K562 (cell line): Measurements from ENCODE around the gene NKD1. TPM values are rescaled to one million over a fixed set of nuclear protein-coding genes. Genes with fewer than 3 reads are reported as not detected.

Experiments
- ATAC-seq: fragments of 200-7000 bp; cut with Tn5 transposase; 3 replicates; pipeline ENCODE4 v1.9.1; 2020; ENCODE audit warnings: moderate library complexity
- BruUV-seq: library from RNA; stranded (reverse); fragments of 400-500 nt; replicated peaks from 2 replicates; lab custom pipeline; 2021; lab: Mats Ljungman, UMichigan
- CTCF ChIA-PET: fragments of 300-600 bp; formaldehyde crosslinking; extraction: SDS; loops from one replicate; lab custom pipeline; 2021; ENCODE audit warnings: low intra/inter-chr PET ratio; lab: Yijun Ruan, JAX
- POLR2A ChIA-PET: fragments of 300-600, 350-650 bp; sonication (Branson Sonifier 250); formaldehyde crosslinking; extraction: SDS; loops from one replicate; lab custom pipeline; 2021; ENCODE audit warnings: antibody characterized with exemption, inconsistent platforms; lab: Yijun Ruan, JAX
- DNase-seq, 4 experiments: peaks; one replicate each; pipeline versions ENCODE4 v3.0.0 to v3.0.0-alpha.2; 2011 to 2018; ENCODE audit warnings: low spot score in 3 of 4, mixed read lengths in 3 of 4; ENCODE audit errors: extremely low read depth in 1 of 4
- FAIRE-seq: peaks from 2 replicates; lab custom pipeline; 2011; peaks lifted over from hg19 to GRCh38; lab: Jason Lieb, UNC
- H2AFZ ChIP-seq: 2 replicates; pipeline ENCODE4 v1.6.0; 2011; ENCODE audit warnings: low read depth, low read length, control low read depth, inconsistent platforms
- H3K27ac ChIP-seq: fragments of 200-600 bp; 3 replicates; pipeline ENCODE4 v1.8.0; 2011; ENCODE audit warnings: low read depth, mild to moderate bottlenecking, control low read depth, inconsistent platforms, low read length, moderate library complexity, mixed read lengths; ENCODE audit errors: extremely low read depth
- H3K27me3 ChIP-seq, 2 experiments: fragments of 300-600 bp in 1 of 2; 2 replicates in 1 of 2; 3 replicates in 1 of 2; pipeline versions ENCODE4 v1.6.0 to v1.8.0; 2011; ENCODE audit warnings: inconsistent platforms in 2 of 2, low read length in 2 of 2, mild to moderate bottlenecking in 1 of 2, mixed read lengths in 1 of 2, moderate library complexity in 1 of 2; ENCODE audit not compliant: control insufficient read depth in 2 of 2, insufficient read depth in 2 of 2
- H3K36me3 ChIP-seq: fragments of 300-600 bp; 3 replicates; pipeline ENCODE4 v1.8.0; 2011; ENCODE audit warnings: mild to moderate bottlenecking, low read length, inconsistent platforms; ENCODE audit not compliant: control insufficient read depth, insufficient read depth
- H3K4me1 ChIP-seq, 2 experiments: fragments of 200-600 bp in 1 of 2; replicated peaks in 1 of 2; 2 replicates in 1 of 2; 3 replicates in 1 of 2; pipeline versions ENCODE4 v1.5.1 to v1.8.0; 2011; ENCODE audit warnings: inconsistent platforms in 2 of 2, low read length in 2 of 2, mild to moderate bottlenecking in 1 of 2, mixed read lengths in 1 of 2, moderate library complexity in 1 of 2; ENCODE audit not compliant: control insufficient read depth in 2 of 2, insufficient read depth in 2 of 2
- H3K4me2 ChIP-seq: 2 replicates; pipeline ENCODE4 v1.6.1; 2011; ENCODE audit warnings: low read length, control low read depth, inconsistent platforms, mixed read lengths; ENCODE audit not compliant: insufficient read depth
- H3K4me3 ChIP-seq: fragments of 200-600 bp; sonication (generic), shearing (Covaris generic); 2 replicates; pipeline ENCODE4 v1.5.1; 2016; ENCODE audit warnings: control low read depth, inconsistent platforms
- H3K79me2 ChIP-seq: fragments of 200-600 bp; 3 replicates; pipeline ENCODE4 v1.8.0; 2011; ENCODE audit warnings: low read length, inconsistent platforms; ENCODE audit not compliant: control insufficient read depth, insufficient read depth
- H3K9ac ChIP-seq, 2 experiments: 2 replicates each; pipeline versions ENCODE4 v1.6.0 to v1.6.1; 2011; ENCODE audit warnings: low read depth in 2 of 2, low read length in 2 of 2, control low read depth in 1 of 2, inconsistent platforms in 1 of 2, mild to moderate bottlenecking in 1 of 2, mixed read lengths in 1 of 2; ENCODE audit not compliant: insufficient read depth in 1 of 2
- H3K9me1 ChIP-seq: one replicate; pipeline ENCODE4 v1.6.0; 2011; ENCODE audit warnings: inconsistent platforms, mild to moderate bottlenecking, low read length, moderate library complexity; ENCODE audit not compliant: control insufficient read depth, insufficient read depth
- H3K9me3 ChIP-seq: replicated peaks from 2 replicates; pipeline ENCODE4 v1.5.1; 2011; ENCODE audit warnings: low read depth, low read length, inconsistent platforms; ENCODE audit not compliant: control insufficient read depth, insufficient read depth
- H4K20me1 ChIP-seq: replicated peaks from 2 replicates; pipeline ENCODE4 v1.6.1; 2011; ENCODE audit warnings: low read length, inconsistent platforms, mixed read lengths; ENCODE audit not compliant: control insufficient read depth, insufficient read depth
- AFF1 ChIP-seq, 2 experiments: fragments of 450-650 bp; IDR thresholded peaks; 2 replicates each; pipeline ENCODE4 v1.6.1; 2018; ENCODE audit warnings: mild to moderate bottlenecking in 2 of 2, low read depth in 1 of 2; ENCODE audit not compliant: partially characterized antibody in 2 of 2
- ELK1 ChIP-seq: sonication (generic); formaldehyde crosslinking; IDR thresholded peaks from 2 replicates; pipeline ENCODE4 v1.8.1; 2022; ENCODE audit warnings: missing genetic modification reagents
- PHF21A ChIP-seq: fragments of 450-650 bp; IDR thresholded peaks from 2 replicates; pipeline ENCODE4 v1.6.1; 2017; ENCODE audit warnings: low read depth, borderline replicate concordance
- WGBS: fragments of 100-300 bp; shearing (Covaris generic); methylation state at CpG from one replicate; pipeline ENCODE4 v1.1.6; 2016; ENCODE audit warnings: low coverage, mixed read lengths; ENCODE audit not compliant: insufficient coverage; ENCODE audit errors: missing lambda C conversion rate; 5-methylcytosine and 5-hydroxymethylcytosine counted together
- in situ Hi-C: fragments of 300-500 bp; cut with MboI; formaldehyde crosslinking; loops from 4 replicates; pipeline ENCODE4 v1.15.0; 2018; ENCODE audit warnings: inconsistent platforms, mixed read lengths
- intact Hi-C: fragments of 100-400 bp; cut with micrococcal nuclease; formaldehyde crosslinking; loops from 2 replicates; pipeline ENCODE4 v1.14.2; 2022
- polyA plus RNA-seq, 8 experiments: library from polyadenylated mRNA; depleted of rRNA in 4 of 8; stranded (reverse) in 5 of 8; unstranded in 3 of 8; fragments of >200 nt; fragmentation: Nextera tagmentation in 2 of 8; fragmentation: Illumina TruSeq in 1 of 8; extraction: Ambion mirVana in 2 of 8; extraction: Trizol in 1 of 8; gene quantifications; 2 replicates each; pipeline versions ENCODE4 v1.2.1 to v1.2.3, GENCODE V29; 2011 to 2014; ENCODE audit warnings: inconsistent platforms in 1 of 8, missing spikeins in 1 of 8
- total RNA-seq, 7 experiments: library from RNA; depleted of rRNA in 6 of 7; stranded (reverse); fragments of >200 nt in 6 of 7; fragmentation: Illumina TruSeq in 2 of 7; extraction: Trizol in 2 of 7; gene quantifications; 2 replicates each; pipeline versions ENCODE4 v1.2.1 to v1.2.3, GENCODE V29; 2011 to 2021; ENCODE audit warnings: low replicate concordance in 1 of 7

NKD1 gene
- total and polyA plus RNA-seq, 9 of the 15 experiments (the other 6 are each of a cell fraction or from before 2014, with no cell fraction given): under 0.01 to 0.24 (median 0.04) TPM; not detected in 2

GRCh38 chr16:50634947-50635346 lies 86.8 kb downstream of the NKD1 start (continued):
- no peak for TF ChIP-seq PHF21A

GRCh38 chr16:50635505-50636392 lies 87.6 kb downstream of the NKD1 start:
- Histone ChIP-seq H3K4me2 (peak overlapping the region; percentile 50), H4K20me1 (no peaks in the 10 kb centered on the region), H3K4me1 (peaks cover 0 to 7% of the 10 kb centered on the region in 2 experiments; a peak in 2 of 5 replicates), H2AFZ (peak overlapping the region; percentile 17), H3K4me3 (no peak overlapping the region), H3K9me3 (no peaks in the 10 kb centered on the region), H3K27me3 (peaks cover 5 to 31% of the 10 kb centered on the region in 2 experiments; a peak in 4 of 5 replicates), H3K9me1 (no peaks in the 10 kb centered on the region), H3K36me3 (no peaks in the 10 kb centered on the region), H3K79me2 (no peaks in the 10 kb centered on the region), H3K9ac (no peak overlapping the region), H3K27ac (no peak overlapping the region)
- ATAC-seq (peak; percentile 92), DNase-seq (peak; percentile 38 to 73 (median 70)), FAIRE-seq (peak; percentile 32)
- ChIA-PET POLR2A (interaction anchor here (1.1 kb wide), 1 partner anchor 20 kb away, joined by 3 read pairs; no protein-coding TSS in a partner anchor), CTCF (no interaction called here)
- intact Hi-C loops: no loop called here
- 3% methylated on average over 17 of the region's 17 CpGs for WGBS
- BruUV-seq: no TSS peak
- in situ Hi-C loops: no loop called here
- TF ChIP-seq AFF1 (IDR thresholded peaks at IDR 0.05; ENCODE audit: low read depth in 1 of 2, partially characterized antibody in 2 of 2): no peak
- no peak for TF ChIP-seq ELK1 (CRISPR knock-in tag)
